Fibroblast of the aortic adventitia (primary cell): ENCODE measurements around the gene ABI3BP. TPM values are rescaled to one million over a fixed set of nuclear protein-coding genes. Genes with fewer than 3 reads are reported as not detected.
A peak's percentile ranks its signal among the peaks of the same experiment; 100 is the strongest.

Experiments used
- DNase-seq: peaks from one replicate; pipeline ENCODE4 v3.0.0-alpha.2; 2010; ENCODE audit warnings: low read depth
- H3K4me3 ChIP-seq: 2 replicates; pipeline ENCODE4 v1.5.1; 2011; ENCODE audit warnings: low read depth, mild to moderate bottlenecking, control low read depth, low read length, moderate library complexity
- CTCF ChIP-seq: IDR thresholded peaks from 2 replicates; pipeline ENCODE4 v1.5.1; 2011; ENCODE audit warnings: mild to moderate bottlenecking, low read length, control low read depth, inconsistent platforms; ENCODE audit not compliant: insufficient read depth
- total RNA-seq: library from RNA; depleted of rRNA; stranded (reverse); fragments of >200 nt; gene quantifications from 2 replicates; pipeline ENCODE4 v1.2.3, GENCODE V29; 2012; ENCODE audit warnings: low replicate concordance

ABI3BP gene
- total RNA-seq, 1 donor, result 108 TPM

GRCh38 chr3:100932491-100932890 is 60.7 kb downstream of the ABI3BP start:
- TF ChIP-seq CTCF, result no peak
- H3K4me3 ChIP-seq, result no peak overlapping the region
- no peak for DNase-seq

DNA sequence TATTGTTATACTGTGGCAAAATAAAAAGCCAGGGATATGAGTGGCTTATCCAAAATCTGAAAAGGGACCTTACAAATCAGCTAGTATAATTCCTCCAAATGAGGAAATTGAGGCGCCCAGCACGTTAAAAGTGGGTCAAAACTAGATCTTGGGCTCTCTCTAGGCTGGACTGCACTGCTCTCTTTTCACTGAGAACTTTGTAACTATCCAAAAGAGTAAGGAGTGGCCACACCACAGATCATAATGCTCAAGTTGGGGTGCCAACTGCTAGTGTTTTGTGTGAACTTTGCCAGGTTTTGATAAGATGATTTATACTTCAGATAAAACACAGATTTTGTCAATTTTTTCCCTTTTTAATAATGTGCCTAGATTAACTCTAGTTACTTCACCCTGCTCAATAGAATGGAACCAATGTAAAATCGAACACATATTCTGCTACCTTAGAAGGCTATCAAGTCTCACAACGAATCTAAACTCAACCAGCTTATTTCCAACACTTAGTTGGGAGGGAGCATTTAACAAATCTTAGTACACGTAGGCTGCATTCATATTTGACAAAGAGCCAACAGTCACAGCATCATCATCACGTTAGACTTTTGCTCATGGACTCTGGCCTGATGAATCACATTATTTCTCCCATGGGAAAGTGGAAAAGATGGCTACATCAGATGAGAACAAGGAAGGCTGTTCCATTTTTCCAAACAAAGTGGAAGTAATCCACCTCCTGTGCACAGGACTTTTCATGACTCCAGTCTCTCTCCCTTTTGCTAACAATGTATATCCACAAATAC is 64.4 kb downstream of the ABI3BP start:
- DNase-seq, result peak; percentile 98
- no peak for TF ChIP-seq CTCF
- H3K4me3 ChIP-seq, result no peak overlapping the region

DNA sequence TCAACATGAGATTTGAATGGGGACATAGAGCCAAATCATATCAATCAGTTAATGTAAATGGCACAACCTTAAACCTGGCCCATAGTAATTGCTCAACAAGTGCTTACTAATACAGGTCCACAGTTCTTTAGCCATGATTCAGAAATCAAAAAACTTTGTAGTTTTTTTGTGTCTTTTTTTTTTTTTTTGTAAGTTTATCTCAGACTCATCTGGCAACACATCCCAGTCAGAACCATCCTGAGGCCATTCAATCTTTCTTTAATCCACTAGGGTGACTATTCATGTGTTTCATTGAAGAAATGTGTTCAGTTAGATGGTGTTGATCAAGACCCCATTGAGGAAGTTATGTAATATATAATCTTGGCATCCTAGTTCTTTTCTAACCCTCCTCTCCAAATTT is 65.4 kb downstream of the ABI3BP start:
- no peak overlapping the region for H3K4me3 ChIP-seq
- TF ChIP-seq CTCF, result no peak
- peak; percentile 59 for DNase-seq

DNA sequence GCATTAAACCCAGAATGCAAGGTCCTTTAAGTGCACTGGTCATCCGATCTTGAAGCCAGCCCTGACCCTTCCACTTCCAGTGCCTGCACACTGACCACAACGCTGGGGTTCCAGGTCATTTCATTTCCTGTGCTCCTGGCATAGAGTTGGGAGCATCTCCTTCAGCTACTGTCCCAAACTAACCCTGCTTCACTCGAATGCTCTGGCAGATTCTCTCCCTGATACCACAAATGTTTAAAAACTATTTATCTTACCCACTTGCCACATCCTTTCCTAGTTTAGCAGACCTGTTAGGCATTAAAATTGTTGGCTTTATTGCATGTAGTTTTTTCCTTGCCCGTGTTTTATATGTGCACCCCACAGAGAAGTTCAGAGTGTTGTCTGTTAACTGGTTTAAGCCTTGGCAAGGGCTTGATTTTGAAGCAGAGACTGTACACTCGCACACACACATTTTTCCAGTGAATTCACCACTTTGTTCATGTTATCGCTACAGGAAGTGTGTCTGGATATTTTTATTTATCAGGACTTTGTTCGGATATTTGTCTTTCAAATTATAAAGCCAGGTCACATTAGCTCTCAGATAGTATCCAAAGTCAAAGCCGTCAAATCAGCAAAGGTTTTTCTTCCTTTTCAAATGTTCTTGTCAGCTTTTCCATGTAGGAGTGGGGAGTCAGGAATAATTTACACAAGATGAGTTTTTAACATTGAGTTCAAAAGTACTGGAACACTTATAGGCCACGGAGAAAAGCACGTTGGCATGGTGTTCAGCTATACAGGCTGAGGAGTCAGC is 77.3 kb downstream of the ABI3BP start:
- TF ChIP-seq CTCF, result no peak
- H3K4me3 ChIP-seq, result no peak overlapping the region
- peak; percentile 45 for DNase-seq

- no peak for TF ChIP-seq CTCF
- H3K4me3 ChIP-seq, result no peak overlapping the region
- peak; percentile 95 for DNase-seq
These were observed 79.2 kb downstream of the ABI3BP start for GRCh38 chr3:100913870-100914648.

- no peak for TF ChIP-seq CTCF
- no peak for DNase-seq
- H3K4me3 ChIP-seq, result no peak overlapping the region
These were observed 80.2 kb downstream of the ABI3BP start for GRCh38 chr3:100912976-100913545.
